HFF-Myc (cell line): Measurements from ENCODE around the gene SH3RF3.
A peak's percentile ranks its signal among the peaks of the same experiment; 100 is the strongest.

Source experiments
- DNase-seq: peaks from one replicate; pipeline ENCODE4 v3.0.0-alpha.2; 2011; ENCODE audit warnings: low read depth; ENCODE audit errors: extremely low read depth
- H3K4me3 ChIP-seq: replicated peaks from 2 replicates; pipeline ENCODE4 v1.5.1; 2011; ENCODE audit warnings: low read depth, mild to moderate bottlenecking, control low read depth, low read length
- CTCF ChIP-seq: IDR thresholded peaks from 2 replicates; pipeline ENCODE4 v1.5.1; 2012; ENCODE audit warnings: mild to moderate bottlenecking, low read depth, low read length, control low read depth; ENCODE audit errors: missing control alignments

The SH3RF3 gene

GRCh38 chr2:109171444-109172334 lies 42.7 kb downstream of the SH3RF3 start:
- peak; percentile 90 for DNase-seq
- no peak for TF ChIP-seq CTCF
- H3K4me3 ChIP-seq, result peak overlapping the region; percentile 8

GRCh38 chr2:109172556-109173105 lies 43.6 kb downstream of the SH3RF3 start:
- no peak for DNase-seq
- TF ChIP-seq CTCF, result no peak
- H3K4me3 ChIP-seq, result peak overlapping the region; percentile 6; the same call in 1 of the 2 replicates

- TF ChIP-seq CTCF, result no peak
- no peak for DNase-seq
- no peak overlapping the region for H3K4me3 ChIP-seq
Measured at GRCh38 chr2:109173311-109174171, 44.5 kb downstream of the SH3RF3 start.

GRCh38 chr2:109174214-109174613 lies 45.2 kb downstream of the SH3RF3 start:
- TF ChIP-seq CTCF, result no peak
- no peak for DNase-seq
- H3K4me3 ChIP-seq, result no peak overlapping the region

GRCh38 chr2:109174626-109175349 lies 45.8 kb downstream of the SH3RF3 start:
- no peak overlapping the region for H3K4me3 ChIP-seq
- DNase-seq, result no peak
- no peak for TF ChIP-seq CTCF

- DNase-seq, result no peak
- no peak overlapping the region for H3K4me3 ChIP-seq
Measured at GRCh38 chr2:109175350-109175678, 46.3 kb downstream of the SH3RF3 start.

More at GRCh38 chr2:109175350-109175678, 46.3 kb downstream of the SH3RF3 start:
- TF ChIP-seq CTCF, result no peak
